HepG2 (cell line): Measurements from ENCODE around the gene TMEM145. TPM values are rescaled to one million over a fixed set of nuclear protein-coding genes. Genes with fewer than 3 reads are reported as not detected.

Source experiments
- BATF2 ChIP-seq: sonication (generic); formaldehyde crosslinking; IDR thresholded peaks from 2 replicates; pipeline ENCODE4 v1.8.0; 2022; ENCODE audit warnings: mild to moderate bottlenecking, missing genetic modification reagents, moderate library complexity
- DDIT3 ChIP-seq: sonication (generic); formaldehyde crosslinking; IDR thresholded peaks from 2 replicates; pipeline ENCODE4 v1.4.0; 2020; ENCODE audit warnings: mild to moderate bottlenecking, missing genetic modification reagents
- KLF9 ChIP-seq: IDR thresholded peaks from 2 replicates; pipeline ENCODE4 v1.6.1; 2016; ENCODE audit warnings: low read depth
- KMT2B ChIP-seq: IDR thresholded peaks from 2 replicates; pipeline ENCODE4 v1.6.1; 2016; ENCODE audit warnings: missing genetic modification reagents, missing compliant biosample characterization
- NFE2L2 ChIP-seq: fragments of 150-350 bp; IDR thresholded peaks from 2 replicates; pipeline ENCODE4 v1.6.1; 2014; ENCODE audit warnings: low read length
- PATZ1 ChIP-seq: sonication (generic); formaldehyde crosslinking; IDR thresholded peaks from 2 replicates; pipeline ENCODE4 v1.4.0; 2020; ENCODE audit warnings: missing genetic modification reagents
- PCBP1 ChIP-seq: fragments of 200-400 bp; formaldehyde crosslinking; IDR thresholded peaks from 2 replicates; pipeline ENCODE4 v1.6.1; 2017; ENCODE audit warnings: mild to moderate bottlenecking, low read depth, low read length, borderline replicate concordance
- RAD21 ChIP-seq: fragments of 450-650 bp; formaldehyde crosslinking; IDR thresholded peaks from 2 replicates; pipeline ENCODE4 v1.5.0; 2020; ENCODE audit warnings: mild to moderate bottlenecking
- SOX13 ChIP-seq, 3 experiments: fragments of 450-650 bp in 1 of 3; sonication (generic) in 1 of 3; formaldehyde crosslinking in 1 of 3; IDR thresholded peaks in 2 of 3; conservative IDR thresholded peaks in 1 of 3; 2 replicates each; pipeline versions ENCODE4 v1.5.0 to v1.6.1; 2016 to 2020; ENCODE audit warnings: antibody characterized with exemption in 1 of 3, mild to moderate bottlenecking in 1 of 3, missing compliant biosample characterization in 1 of 3, missing genetic modification reagents in 1 of 3, moderate library complexity in 1 of 3
- TMF1 ChIP-seq: sonication (generic); formaldehyde crosslinking; IDR thresholded peaks from 2 replicates; pipeline ENCODE4 v1.8.1; 2022; ENCODE audit warnings: low read depth, missing genetic modification reagents
- TP53 ChIP-seq: sonication (generic); formaldehyde crosslinking; conservative IDR thresholded peaks from 2 replicates; pipeline ENCODE4 v1.4.0; 2020; ENCODE audit warnings: missing genetic modification reagents
- ZNF12 ChIP-seq: sonication (generic); formaldehyde crosslinking; IDR thresholded peaks from 2 replicates; pipeline ENCODE4 v1.5.0; 2020; ENCODE audit warnings: missing genetic modification reagents
- ZNF138 ChIP-seq: sonication (generic); formaldehyde crosslinking; IDR thresholded peaks from 2 replicates; pipeline ENCODE4 v1.5.0; 2020; ENCODE audit warnings: mild to moderate bottlenecking, low read depth, missing genetic modification reagents
- ZNF142 ChIP-seq: sonication (generic); formaldehyde crosslinking; IDR thresholded peaks from 2 replicates; pipeline ENCODE4 v1.4.0; 2020; ENCODE audit warnings: missing genetic modification reagents
- ZNF24 ChIP-seq: fragments of 450-650 bp; IDR thresholded peaks from 2 replicates; pipeline ENCODE4 v1.6.1; 2017; ENCODE audit warnings: antibody characterized with exemption, mild to moderate bottlenecking
- ZNF335 ChIP-seq: sonication (generic); formaldehyde crosslinking; IDR thresholded peaks from 2 replicates; pipeline ENCODE4 v1.4.0; 2020; ENCODE audit warnings: missing genetic modification reagents
- ZNF605 ChIP-seq: sonication (generic); formaldehyde crosslinking; IDR thresholded peaks from 2 replicates; pipeline ENCODE4 v1.8.0; 2022; ENCODE audit warnings: mild to moderate bottlenecking, missing genetic modification reagents
- ZNF691 ChIP-seq: sonication (generic); formaldehyde crosslinking; IDR thresholded peaks from 2 replicates; pipeline ENCODE4 v1.4.0; 2020; ENCODE audit warnings: missing genetic modification reagents, low read depth, mild to moderate bottlenecking, borderline replicate concordance
- polyA plus RNA-seq, 8 experiments: library from polyadenylated mRNA; depleted of rRNA in 3 of 8; stranded (reverse) in 7 of 8; unstranded in 1 of 8; fragments of >200 nt; fragmentation: Illumina TruSeq in 4 of 8; extraction: Trizol in 4 of 8; gene quantifications; 2 replicates each; pipeline versions ENCODE4 v1.2.1 to v1.2.3, GENCODE V29; 2011 to 2016; ENCODE audit warnings: low read depth in 4 of 8, missing spikeins in 1 of 8, mixed read lengths in 1 of 8; ENCODE audit not compliant: insufficient read depth in 1 of 8
- total RNA-seq, 5 experiments: library from RNA; depleted of rRNA; stranded (reverse); fragments of >200 nt; fragmentation: Illumina TruSeq; extraction: Trizol; gene quantifications; 2 replicates each; pipeline ENCODE4 v1.2.3, GENCODE V29; 2016; ENCODE audit warnings: low read depth in 1 of 5

Gene TMEM145
- total and polyA plus RNA-seq, 2 of the 13 experiments (the other 11 are each of a cell fraction or from before 2014, with no cell fraction given), result 0.07 to 5.1 TPM

- peak; percentile 96 for TF ChIP-seq PATZ1 (CRISPR knock-in tag)
- peak; percentile 76 for TF ChIP-seq SOX13 (IDR thresholded peaks at IDR 0.05)
- TF ChIP-seq SOX13 (CRISPR knock-in tag; conservative IDR thresholded peaks at IDR 0.05 in 1 of 2, IDR thresholded peaks at IDR 0.05 in 1 of 2), result peak in 1 of 2 experiments; percentile 82; a peak in 2 of 4 replicates
- no peak for TF ChIP-seq KLF9 (CRISPR knock-in tag)
- TF ChIP-seq DDIT3 (CRISPR knock-in tag), result no peak
- no peak for TF ChIP-seq ZNF138 (CRISPR knock-in tag)
- no peak for TF ChIP-seq ZNF691 (CRISPR knock-in tag)
- no peak for TF ChIP-seq ZNF24
- TF ChIP-seq ZNF335, result no peak
- 0 out of 2 replicates have a peak, but pooled peaks have one; percentile 0 for TF ChIP-seq ZNF12 (CRISPR knock-in tag)
- TF ChIP-seq KMT2B (CRISPR knock-in tag), result no peak
- TF ChIP-seq RAD21, result no peak
- TF ChIP-seq BATF2 (CRISPR knock-in tag), result no peak
- no peak for TF ChIP-seq PCBP1
- TF ChIP-seq NFE2L2, result no peak
- TF ChIP-seq ZNF605 (CRISPR knock-in tag), result 0 out of 2 replicates have a peak, but pooled peaks have one; percentile 48
- no peak for TF ChIP-seq TMF1 (CRISPR knock-in tag)
- TF ChIP-seq TP53 (CRISPR knock-in tag), result no peak
- TF ChIP-seq ZNF142 (CRISPR knock-in tag), result peak; percentile 60; the same call in 1 of the 2 replicates
Measured at GRCh38 chr19:42281146-42281826, 31.8 kb upstream of the TMEM145 start (continued).
